ENCODE data around the gene AS3MT.

The AS3MT gene

GRCh38 chr10:102855731-102856436, 13.4 kb upstream of the AS3MT start:
- DNase-seq, result peak; percentile 99

- no peak for DNase-seq
These were observed 12.4 kb upstream of the AS3MT start for GRCh38 chr10:102856758-102857424.

GRCh38 chr10:102859911-102860310, 9.4 kb upstream of the AS3MT start:
- DNase-seq, result no peak

GRCh38 chr10:102863660-102864059, 5.6 kb upstream of the AS3MT start:
- DNase-seq, result no peak

GRCh38 chr10:102865620-102866019, 3.6 kb upstream of the AS3MT start:
- DNase-seq, result no peak

- peak; percentile 21 for DNase-seq
These were observed 386 bp upstream of the AS3MT start for GRCh38 chr10:102868911-102869257.

- DNase-seq, result no peak
These were observed 951 bp downstream of the AS3MT start for GRCh38 chr10:102870221-102870620.

- peak; percentile 73 for DNase-seq
These were observed 2.9 kb downstream of the AS3MT start for GRCh38 chr10:102872163-102872562.

GRCh38 chr10:102876747-102877153, 7.5 kb downstream of the AS3MT start:
- no peak for DNase-seq

- no peak for DNase-seq
These were observed 9.4 kb downstream of the AS3MT start for GRCh38 chr10:102878629-102879028.

- no peak for DNase-seq
These were observed 11.0 kb downstream of the AS3MT start for GRCh38 chr10:102880256-102880655.

- DNase-seq, result no peak
These were observed 18.8 kb downstream of the AS3MT start for GRCh38 chr10:102888048-102888447.

- DNase-seq, result no peak
These were observed 25.4 kb downstream of the AS3MT start for GRCh38 chr10:102894466-102895213.

- DNase-seq, result no peak
These were observed 30.7 kb downstream of the AS3MT start for GRCh38 chr10:102900006-102900405.

GRCh38 chr10:102904346-102904745, 35.1 kb downstream of the AS3MT start:
- DNase-seq, result no peak

GRCh38 chr10:102906507-102906906, 37.2 kb downstream of the AS3MT start:
- DNase-seq, result no peak

GRCh38 chr10:102914781-102915180, 45.5 kb downstream of the AS3MT start:
- DNase-seq, result no peak

- no peak for DNase-seq
These were observed 46.9 kb downstream of the AS3MT start for GRCh38 chr10:102916173-102916572.

GRCh38 chr10:102917314-102917961, 48.2 kb downstream of the AS3MT start:
- peak; percentile 67 for DNase-seq

GRCh38 chr10:102917962-102918816, 48.9 kb downstream of the AS3MT start, which contains the start of gene CNNM2:
TSS of gene CNNM2 (plus strand) at chr10:102918294. CDS start at chr10:102918481, 187 bp downstream.
- peak; percentile 100 for DNase-seq

- DNase-seq, result no peak
These were observed 49.6 kb downstream of the AS3MT start for GRCh38 chr10:102918817-102919245.

All from fibroblast of skin of scalp (primary cell).